CD14-positive monocyte (primary cell): ENCODE data around the gene RNASE7. TPM values are rescaled to one million over a fixed set of nuclear protein-coding genes. Genes with fewer than 3 reads are reported as not detected.

Source experiments
- DNase-seq, 3 donors: peaks; one replicate each; pipeline ENCODE4 v3.0.0-alpha.2; 2011 to 2022
- H2AFZ ChIP-seq: 2 replicates; pipeline ENCODE4 v1.6.0; 2012; ENCODE audit warnings: mild to moderate bottlenecking, low read depth, low read length, inconsistent platforms; ENCODE audit not compliant: insufficient read depth, poor library complexity, severe bottlenecking
- H3K27ac ChIP-seq, 2 donors: 1 replicate in 1 of 2; 2 replicates in 1 of 2; pipeline ENCODE4 v1.5.1; 2012 to 2013; ENCODE audit warnings: low read length in 2 of 2, control low read depth in 1 of 2, inconsistent platforms in 1 of 2, low read depth in 1 of 2, mild to moderate bottlenecking in 1 of 2
- H3K27me3 ChIP-seq, 2 donors: one replicate each; pipeline versions ENCODE4 v1.6.0 to v1.6.1; 2011 to 2013; ENCODE audit warnings: low read length in 2 of 2; ENCODE audit not compliant: control insufficient read depth in 2 of 2, insufficient read depth in 2 of 2
- H3K36me3 ChIP-seq, 2 donors: replicated peaks in 1 of 2; 1 replicate in 1 of 2; 2 replicates in 1 of 2; pipeline versions ENCODE4 v1.5.1 to v1.6.1; 2012 to 2013; ENCODE audit warnings: low read length in 2 of 2, control low read depth in 1 of 2, inconsistent platforms in 1 of 2, mild to moderate bottlenecking in 1 of 2; ENCODE audit not compliant: insufficient read depth in 2 of 2, control insufficient read depth in 1 of 2
- H3K4me1 ChIP-seq, 2 donors: 1 replicate in 1 of 2; 2 replicates in 1 of 2; pipeline versions ENCODE4 v1.5.1 to v1.6.1; 2012 to 2013; ENCODE audit warnings: low read length in 2 of 2, control low read depth in 1 of 2, inconsistent platforms in 1 of 2, mild to moderate bottlenecking in 1 of 2, moderate library complexity in 1 of 2; ENCODE audit not compliant: insufficient read depth in 2 of 2, control insufficient read depth in 1 of 2
- H3K4me2 ChIP-seq: replicated peaks from 2 replicates; pipeline ENCODE3; 2012; ENCODE audit warnings: low read length, moderate library complexity, mild to moderate bottlenecking; ENCODE audit not compliant: poor library complexity, severe bottlenecking; ENCODE audit errors: extremely low read depth
- H3K4me3 ChIP-seq, 3 experiments: fragments of 200-600 bp in 1 of 3; sonication (generic) in 1 of 3; replicated peaks in 1 of 3; 1 replicate in 2 of 3; 2 replicates in 1 of 3; pipeline ENCODE4 v1.5.1; 2011 to 2013; ENCODE audit warnings: low read length in 3 of 3, mild to moderate bottlenecking in 3 of 3, control low read depth in 2 of 3, low read depth in 2 of 3, inconsistent platforms in 1 of 3, moderate library complexity in 1 of 3
- H3K79me2 ChIP-seq: 2 replicates; pipeline ENCODE4 v1.6.0; 2012; ENCODE audit warnings: mild to moderate bottlenecking, control low read depth, inconsistent platforms, low read length, moderate library complexity; ENCODE audit not compliant: insufficient read depth
- H3K9ac ChIP-seq: 2 replicates; pipeline ENCODE4 v1.6.0; 2017; ENCODE audit warnings: low read length, mild to moderate bottlenecking; ENCODE audit not compliant: insufficient read depth, poor library complexity, severe bottlenecking
- H3K9me3 ChIP-seq, 2 donors: replicated peaks in 1 of 2; 1 replicate in 1 of 2; 2 replicates in 1 of 2; pipeline versions ENCODE4 v1.5.1 to v1.6.1; 2012 to 2013; ENCODE audit warnings: low read length in 2 of 2, control low read depth in 1 of 2; ENCODE audit not compliant: control insufficient read depth in 1 of 2, insufficient read depth in 1 of 2
- H4K20me1 ChIP-seq: 2 replicates; pipeline ENCODE4 v1.6.0; 2012; ENCODE audit warnings: mild to moderate bottlenecking, low read length, control low read depth, moderate library complexity; ENCODE audit not compliant: insufficient read depth
- H3K27ac Mint-ChIP-seq, 7 donors: one replicate each; pipeline ENCODE4 v1.8.0; 2020; ENCODE audit warnings: mild to moderate bottlenecking in 7 of 7, mixed read lengths in 7 of 7, moderate library complexity in 6 of 7, inconsistent platforms in 2 of 7
- H3K27me3 Mint-ChIP-seq, 3 donors: one replicate each; pipeline ENCODE4 v1.8.0; 2021 to 2022; ENCODE audit warnings: low read depth in 3 of 3, mild to moderate bottlenecking in 3 of 3, mixed read lengths in 3 of 3, moderate library complexity in 3 of 3, inconsistent platforms in 1 of 3
- H3K36me3 Mint-ChIP-seq, 2 donors: one replicate each; pipeline ENCODE4 v1.8.0; 2020; ENCODE audit warnings: mixed read lengths in 2 of 2, inconsistent platforms in 1 of 2, mild to moderate bottlenecking in 1 of 2
- H3K4me1 Mint-ChIP-seq: one replicate; pipeline ENCODE4 v1.8.0; 2020; ENCODE audit warnings: mild to moderate bottlenecking, mixed read lengths
- H3K4me3 Mint-ChIP-seq, 2 donors: one replicate each; pipeline ENCODE4 v1.8.0; 2020; ENCODE audit warnings: mild to moderate bottlenecking in 2 of 2, mixed read lengths in 2 of 2, moderate library complexity in 1 of 2
- H3K9me3 Mint-ChIP-seq, 7 donors: one replicate each; pipeline ENCODE4 v1.8.0; 2020 to 2022; ENCODE audit warnings: mixed read lengths in 7 of 7, mild to moderate bottlenecking in 6 of 7, moderate library complexity in 6 of 7, inconsistent platforms in 2 of 7
- CTCF ChIP-seq: fragments of 200-600 bp; IDR thresholded peaks from one replicate; pipeline ENCODE4 v1.8.0; 2022; ENCODE audit warnings: antibody characterized with exemption, mild to moderate bottlenecking
- WGBS: methylation state at CpG from one replicate; pipeline ENCODE4 v1.1.5; 2013; ENCODE audit warnings: missing lambda C conversion rate; ENCODE audit not compliant: insufficient coverage; 5-methylcytosine and 5-hydroxymethylcytosine counted together
- intact Hi-C, 2 donors: fragments of 100-400 bp; cut with micrococcal nuclease; formaldehyde crosslinking; loops; one replicate each; pipeline versions ENCODE4 v1.15.0 to v1.15.1; 2023
- polyA plus RNA-seq, 3 donors: library from polyadenylated mRNA; depleted of rRNA in 1 of 3; unstranded in 2 of 3; stranded (reverse) in 1 of 3; fragments of 300-500 nt in 2 of 3; fragments of >200 nt in 1 of 3; fragmentation: Illumina TruSeq in 2 of 3; gene quantifications; 1 replicate in 2 of 3; 2 replicates in 1 of 3; pipeline ENCODE4 v1.2.3, GENCODE V29; 2012 to 2021

RNASE7 gene
- polyA plus RNA-seq, 3 donors: not detected

DNA sequence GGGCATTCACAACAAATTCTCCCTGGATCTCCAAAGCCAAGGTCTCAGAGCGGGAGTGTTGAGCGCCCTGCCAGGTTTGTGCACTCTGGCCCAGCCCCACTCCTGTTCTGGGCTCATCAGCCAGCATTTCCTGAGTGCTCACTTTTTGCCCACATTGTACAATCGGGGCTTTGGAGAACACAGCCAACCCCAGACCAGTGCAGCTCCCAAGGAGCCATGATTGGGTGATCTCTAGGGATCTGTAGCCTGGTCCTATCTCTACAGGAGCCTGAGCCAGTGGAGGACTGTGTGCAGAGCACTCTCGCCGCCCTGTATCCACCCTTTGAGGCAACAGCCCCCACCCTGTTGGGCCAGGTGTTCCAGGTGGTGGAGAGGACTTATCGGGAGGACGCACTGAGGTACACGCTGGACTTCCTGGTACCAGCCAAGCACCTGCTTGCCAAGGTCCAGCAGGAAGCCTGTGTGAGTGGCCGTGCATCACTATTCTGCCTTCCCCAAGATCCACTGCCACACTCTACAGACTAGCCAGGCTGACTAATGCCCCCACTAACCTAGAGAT, 30.7 kb downstream of the RNASE7 start:
- Mint-ChIP-seq H3K4me3 (peak overlapping the region in 1 of 2 donors; percentile 91), H3K27me3 (peaks cover 11 to 14% (median 11%) of the 10 kb centered on the region in 3 donors), H3K36me3 (peaks cover 44 to 48% of the 10 kb centered on the region in 2 donors), H3K4me1 (peaks cover 46% of the 10 kb centered on the region), H3K9me3 (peaks cover 0 to 3% (median 0%) of the 10 kb centered on the region in 7 donors), H3K27ac (peak overlapping the region in 6 of 7 donors; percentile 97 to 99 (median 98))
- Histone ChIP-seq H3K4me3 (peak overlapping the region in 1 of 3 experiments; percentile 95), H3K27me3 (peaks cover 0 to 6% of the 10 kb centered on the region in 2 donors), H3K79me2 (peaks cover 38% of the 10 kb centered on the region), H3K4me1 (peaks cover 40 to 45% of the 10 kb centered on the region in 2 donors), H3K9me3 (no peaks in the 10 kb centered on the region), H4K20me1 (peaks cover 6% of the 10 kb centered on the region), H3K27ac (peak overlapping the region; percentile 40 to 94), H3K4me2 (peak overlapping the region; percentile 82), H3K36me3 (peaks cover 44 to 53% of the 10 kb centered on the region in 2 donors), H3K9ac (no peak overlapping the region), H2AFZ (no peak overlapping the region)
- no peak for DNase-seq
- WGBS: 97% methylated on average over 8 of the region's 9 CpGs
- intact Hi-C loops: no loop called here
- TF ChIP-seq CTCF: no peak

DNA sequence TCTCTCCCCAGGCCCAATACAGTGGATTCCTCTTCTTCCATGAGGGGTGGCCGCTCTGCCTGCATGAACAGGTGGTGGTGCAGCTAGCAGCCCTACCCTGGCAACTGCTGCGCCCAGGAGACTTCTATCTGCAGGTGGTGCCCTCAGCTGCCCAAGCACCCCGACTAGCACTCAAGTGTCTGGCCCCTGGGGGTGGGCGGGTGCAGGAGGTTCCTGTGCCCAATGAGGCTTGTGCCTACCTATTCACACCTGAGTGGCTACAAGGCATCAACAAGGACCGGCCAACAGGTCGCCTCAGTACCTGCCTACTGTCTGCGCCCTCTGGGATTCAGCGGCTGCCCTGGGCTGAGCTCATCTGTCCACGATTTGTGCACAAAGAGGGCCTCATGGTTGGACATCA, 31.8 kb downstream of the RNASE7 start:
- peaks cover 11% of the 10 kb centered on the region for H4K20me1 ChIP-seq
- no peak overlapping the region for H3K9ac ChIP-seq
- no peak for TF ChIP-seq CTCF
- no peak overlapping the region for H3K27ac ChIP-seq
- H3K4me3 ChIP-seq: no peak overlapping the region
- peaks cover 51 to 59% of the 10 kb centered on the region in 2 donors for H3K36me3 Mint-ChIP-seq
- H3K27me3 ChIP-seq: peaks cover 0 to 3% of the 10 kb centered on the region in 2 donors
- H3K27ac Mint-ChIP-seq: peak overlapping the region in 3 of 7 donors; percentile 42 to 80 (median 58)
- DNase-seq: no peak
- H3K4me3 Mint-ChIP-seq: no peak overlapping the region
- H3K4me2 ChIP-seq: no peak overlapping the region
- H3K79me2 ChIP-seq: peaks cover 38% of the 10 kb centered on the region
- H3K36me3 ChIP-seq: peaks cover 55 to 64% of the 10 kb centered on the region in 2 donors
- H3K27me3 Mint-ChIP-seq: peaks cover 5 to 9% (median 6%) of the 10 kb centered on the region in 3 donors
- H3K4me1 ChIP-seq: peaks cover 34 to 39% of the 10 kb centered on the region in 2 donors
- WGBS: 100% methylated on average over 8 of the region's 9 CpGs
- intact Hi-C loops: no loop called here
- H3K4me1 Mint-ChIP-seq: peaks cover 39% of the 10 kb centered on the region
- peaks cover 0 to 3% (median 0%) of the 10 kb centered on the region in 7 donors for H3K9me3 Mint-ChIP-seq
- no peak overlapping the region for H2AFZ ChIP-seq
- no peaks in the 10 kb centered on the region for H3K9me3 ChIP-seq
